GM12878 (cell line): ENCODE results near the gene CDK4. TPM values are rescaled to one million over a fixed set of nuclear protein-coding genes. Genes with fewer than 3 reads are reported as not detected.

Experiments
- ATAC-seq: fragments of 200-7000 bp; cut with Tn5 transposase; 3 replicates; pipeline ENCODE4 v1.9.1; 2020; ENCODE audit warnings: mild to moderate bottlenecking, moderate library complexity
- BruUV-seq: library from RNA; stranded (reverse); fragments of 400-500 nt; replicated peaks from 2 replicates; lab custom pipeline; 2021; lab: Mats Ljungman, UMichigan
- CTCF ChIA-PET: fragments of 300-600 bp; sonication (Branson Sonifier 250); formaldehyde crosslinking; extraction: SDS; loops from one replicate; lab custom pipeline; 2021; ENCODE audit warnings: inconsistent platforms; lab: Yijun Ruan, JAX
- POLR2A ChIA-PET: fragments of 350-600 bp; formaldehyde crosslinking; extraction: SDS; loops from one replicate; lab custom pipeline; 2021; ENCODE audit warnings: inconsistent platforms; lab: Charles Lee
- RAD21 ChIA-PET: fragments of 300-600 bp; sonication (Branson Sonifier 250); formaldehyde crosslinking; loops from one replicate; lab custom pipeline; 2023; ENCODE audit warnings: antibody characterized with exemption; ENCODE audit not compliant: unreplicated experiment; lab: Charles Lee
- SMC1A ChIA-PET: fragments of 300-600 bp; sonication (Branson Sonifier 250); formaldehyde crosslinking; loops from one replicate; lab custom pipeline; 2023; ENCODE audit not compliant: unreplicated experiment, uncharacterized antibody; lab: Charles Lee
- DNase-seq: peaks from one replicate; pipeline ENCODE4 v3.0.0-alpha.2; 2011; ENCODE audit warnings: low read depth, low spot score
- FAIRE-seq: peaks from 3 replicates; lab custom pipeline; 2011; peaks lifted over from hg19 to GRCh38; lab: Jason Lieb, UNC
- H2AFZ ChIP-seq: 2 replicates; pipeline ENCODE4 v1.6.0; 2011; ENCODE audit warnings: low read depth, low read length, control low read depth; ENCODE audit not compliant: control insufficient read depth
- H3K27ac ChIP-seq: 2 replicates; pipeline ENCODE4 v1.5.1; 2011; ENCODE audit warnings: control low read depth; ENCODE audit not compliant: control insufficient read depth, insufficient read depth
- H3K27me3 ChIP-seq, 2 experiments: replicated peaks in 1 of 2; 2 replicates each; pipeline versions ENCODE4 v1.6.0 to v1.6.1; 2011; ENCODE audit warnings: low read length in 1 of 2; ENCODE audit not compliant: control insufficient read depth in 2 of 2, insufficient read depth in 2 of 2
- H3K36me3 ChIP-seq, 2 experiments: 2 replicates each; pipeline ENCODE4 v1.5.1; 2011; ENCODE audit warnings: low read length in 1 of 2; ENCODE audit not compliant: control insufficient read depth in 2 of 2, insufficient read depth in 2 of 2
- H3K4me1 ChIP-seq: 2 replicates; pipeline ENCODE4 v1.6.1; 2011; ENCODE audit warnings: mild to moderate bottlenecking, low read length, moderate library complexity, mixed read lengths; ENCODE audit not compliant: control insufficient read depth, insufficient read depth
- H3K4me2 ChIP-seq: 2 replicates; pipeline ENCODE4 v1.6.0; 2011; ENCODE audit warnings: control low read depth; ENCODE audit not compliant: control insufficient read depth, insufficient read depth
- H3K4me3 ChIP-seq: fragments of 200-600 bp; sonication (generic); 2 replicates; pipeline ENCODE4 v1.5.1; 2016
- H3K79me2 ChIP-seq: 2 replicates; pipeline ENCODE4 v1.6.0; 2011; ENCODE audit warnings: low read length; ENCODE audit not compliant: control insufficient read depth, insufficient read depth
- H3K9ac ChIP-seq: 2 replicates; pipeline ENCODE4 v1.8.0; 2011; ENCODE audit warnings: low read length, control low read depth, mixed read lengths; ENCODE audit not compliant: control insufficient read depth, insufficient read depth
- H3K9me3 ChIP-seq: replicated peaks from 3 replicates; pipeline ENCODE4 v1.5.1; 2011; ENCODE audit warnings: mild to moderate bottlenecking, low read length; ENCODE audit not compliant: control insufficient read depth, insufficient read depth
- H4K20me1 ChIP-seq: 2 replicates; pipeline ENCODE4 v1.6.0; 2011; ENCODE audit not compliant: control insufficient read depth, insufficient read depth
- ATF7 ChIP-seq: fragments of 450-650 bp; IDR thresholded peaks from 2 replicates; pipeline ENCODE4 v1.6.1; 2016; ENCODE audit warnings: low read depth, mild to moderate bottlenecking
- CEBPB ChIP-seq, 2 experiments: fragments of 150-350 bp in 1 of 2; IDR thresholded peaks; 2 replicates each; pipeline ENCODE4 v1.6.1; 2012 to 2014; ENCODE audit warnings: low read depth in 2 of 2, low read length in 2 of 2, borderline replicate concordance in 1 of 2, inconsistent platforms in 1 of 2
- FOS ChIP-seq: IDR thresholded peaks from 3 replicates; pipeline ENCODE4 v1.6.1; 2011; ENCODE audit warnings: borderline replicate concordance; ENCODE audit not compliant: insufficient read length; ENCODE audit errors: extremely low read depth
- NR2F1 ChIP-seq: fragments of 450-650 bp; conservative IDR thresholded peaks from 2 replicates; pipeline ENCODE4 v1.6.1; 2017; ENCODE audit warnings: mild to moderate bottlenecking
- RCOR1 ChIP-seq: conservative IDR thresholded peaks from 2 replicates; pipeline ENCODE4 v1.6.1; 2012; ENCODE audit warnings: low read depth, low read length, improper control_type of control experiment
- SREBF1 ChIP-seq: IDR thresholded peaks from 2 replicates; pipeline ENCODE4 v1.6.1; 2012; ENCODE audit warnings: mild to moderate bottlenecking, low read length
- ZNF384 ChIP-seq: IDR thresholded peaks from 2 replicates; pipeline ENCODE4 v1.6.1; 2012; ENCODE audit warnings: low read depth, mild to moderate bottlenecking, low read length, improper control_type of control experiment, borderline replicate concordance
- WGBS: methylation state at CpG from one replicate; pipeline ENCODE4 v1.1.6; 2016; ENCODE audit warnings: low lambda C conversion rate; ENCODE audit not compliant: insufficient replicate concordance, insufficient coverage; ENCODE audit errors: missing lambda C conversion rate; 5-methylcytosine and 5-hydroxymethylcytosine counted together
- in situ Hi-C: fragments of 300-500 bp; cut with MboI; formaldehyde crosslinking; loops from 9 replicates; pipeline ENCODE4 v1.14.3; 2018; ENCODE audit warnings: mixed read lengths
- intact Hi-C: fragments of 100-400 bp; cut with micrococcal nuclease; formaldehyde crosslinking; loops from one replicate; pipeline ENCODE4 v1.14.2; 2022; ENCODE audit not compliant: unreplicated experiment
- polyA plus RNA-seq, 11 experiments: library from polyadenylated mRNA; depleted of rRNA in 4 of 11; unstranded in 6 of 11; stranded (reverse) in 5 of 11; fragments of >200 nt; fragmentation: Nextera tagmentation in 4 of 11; fragmentation: Illumina TruSeq in 1 of 11; extraction: Ambion mirVana in 4 of 11; extraction: Trizol in 1 of 11; gene quantifications; 1 replicate in 1 of 11; 2 replicates in 10 of 11; pipeline versions ENCODE4 v1.2.1 to v1.2.3, GENCODE V29; 2011 to 2016; ENCODE audit warnings: inconsistent platforms in 2 of 11, missing spikeins in 2 of 11, low read depth in 1 of 11
- total RNA-seq, 4 experiments: library from RNA; depleted of rRNA in 3 of 4; stranded (reverse); fragments of >200 nt in 3 of 4; fragmentation: Illumina TruSeq in 1 of 4; extraction: Trizol in 1 of 4; gene quantifications; 2 replicates each; pipeline versions ENCODE4 v1.2.1 to v1.2.3, GENCODE V29; 2013 to 2021
- TF ChIP-seq, protein P1 (sequence below): fragments of 450-650 bp; formaldehyde crosslinking; IDR thresholded peaks from 2 replicates; pipeline ENCODE4 v1.5.0; 2022; ENCODE audit warnings: mild to moderate bottlenecking, missing genetic modification characterization

The CDK4 gene
- total and polyA plus RNA-seq, 10 of the 15 experiments (the other 5 are each of a cell fraction or from before 2014, with no cell fraction given), result 26.1 to 385 (median 221) TPM

- Histone ChIP-seq H3K79me2 (peaks cover 25% of the 10 kb centered on the region), H3K9ac (peak overlapping the region; percentile 55), H3K27ac (peak overlapping the region; percentile 57), H3K27me3 (no peaks in the 10 kb centered on the region), H3K4me1 (peaks cover 23% of the 10 kb centered on the region), H3K4me3 (peak overlapping the region; percentile 92), H3K36me3 (no peaks in the 10 kb centered on the region; a peak in 1 of 4 replicates), H4K20me1 (no peaks in the 10 kb centered on the region), H2AFZ (peak overlapping the region; percentile 38; the same call in 1 of the 2 replicates), H3K9me3 (no peaks in the 10 kb centered on the region), H3K4me2 (peak overlapping the region; percentile 64)
- no peak for DNase-seq
- no peak for FAIRE-seq
- no TSS peak for BruUV-seq
- whole genome bisulfite sequencing, result 0% methylated on average over 1 of the region's 1 CpG
- in situ Hi-C loops (no loop called here), intact Hi-C loops (loop anchor here (2.0 kb wide), 1 partner anchor 47 kb away; the partner anchor contains the start of gene OS9)
- RAD21 ChIA-PET, result interaction anchor here (0.6 to 2.4 kb wide), 9 partner anchors 9 to 283 kb away, joined by 3 to 13 read pairs (median 5); partner anchors contain the start of genes CDK4 and OS9
- CTCF ChIA-PET, result interaction anchor here (0.8 to 3.8 kb wide), 20 partner anchors 9 to 282 kb away, joined by 3 to 22 read pairs (median 4); partner anchors contain the start of genes GLI1 and OS9
- SMC1A ChIA-PET, result interaction anchor here (0.5 to 2.1 kb wide), 14 partner anchors 9 to 283 kb away, joined by 3 to 16 read pairs (median 4); partner anchors contain the start of gene OS9
- TF ChIP-seq ZNF384 (no peak), FOS (no peak), ATF7 (peak; percentile 8), NR2F1 (no peak), CEBPB (IDR thresholded peaks at IDR 0.05; ENCODE audit: borderline replicate concordance in 1 of 2, low read depth in 2 of 2, low read length in 2 of 2) (no peak), RCOR1 (no peak), SREBF1 (no peak)
- TF ChIP-seq, protein P1, sequence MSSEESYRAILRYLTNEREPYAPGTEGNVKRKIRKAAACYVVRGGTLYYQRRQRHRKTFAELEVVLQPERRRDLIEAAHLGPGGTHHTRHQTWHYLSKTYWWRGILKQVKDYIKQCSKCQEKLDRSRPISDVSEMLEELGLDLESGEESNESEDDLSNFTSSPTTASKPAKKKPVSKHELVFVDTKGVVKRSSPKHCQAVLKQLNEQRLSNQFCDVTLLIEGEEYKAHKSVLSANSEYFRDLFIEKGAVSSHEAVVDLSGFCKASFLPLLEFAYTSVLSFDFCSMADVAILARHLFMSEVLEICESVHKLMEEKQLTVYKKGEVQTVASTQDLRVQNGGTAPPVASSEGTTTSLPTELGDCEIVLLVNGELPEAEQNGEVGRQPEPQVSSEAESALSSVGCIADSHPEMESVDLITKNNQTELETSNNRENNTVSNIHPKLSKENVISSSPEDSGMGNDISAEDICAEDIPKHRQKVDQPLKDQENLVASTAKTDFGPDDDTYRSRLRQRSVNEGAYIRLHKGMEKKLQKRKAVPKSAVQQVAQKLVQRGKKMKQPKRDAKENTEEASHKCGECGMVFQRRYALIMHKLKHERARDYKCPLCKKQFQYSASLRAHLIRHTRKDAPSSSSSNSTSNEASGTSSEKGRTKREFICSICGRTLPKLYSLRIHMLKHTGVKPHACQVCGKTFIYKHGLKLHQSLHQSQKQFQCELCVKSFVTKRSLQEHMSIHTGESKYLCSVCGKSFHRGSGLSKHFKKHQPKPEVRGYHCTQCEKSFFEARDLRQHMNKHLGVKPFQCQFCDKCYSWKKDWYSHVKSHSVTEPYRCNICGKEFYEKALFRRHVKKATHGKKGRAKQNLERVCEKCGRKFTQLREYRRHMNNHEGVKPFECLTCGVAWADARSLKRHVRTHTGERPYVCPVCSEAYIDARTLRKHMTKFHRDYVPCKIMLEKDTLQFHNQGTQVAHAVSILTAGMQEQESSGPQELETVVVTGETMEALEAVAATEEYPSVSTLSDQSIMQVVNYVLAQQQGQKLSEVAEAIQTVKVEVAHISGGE (CRISPR knock-in tag), result no peak
- POLR2A ChIA-PET, result interaction anchor here (0.5 to 2.2 kb wide), 5 partner anchors 9 to 31 kb away, joined by 3 to 18 read pairs (median 3); partner anchors contain the start of genes CDK4, EEF1AKMT3 and METTL1
- no peak; the same call in 2 of the 3 replicates for ATAC-seq
Observed at GRCh38 chr12:57741413-57741789, 10.7 kb downstream of the CDK4 start.
